HepG2 (cell line): ENCODE measurements around the gene ARHGAP5. TPM values are rescaled to one million over a fixed set of nuclear protein-coding genes. Genes with fewer than 3 reads are reported as not detected.

Source experiments
- NFE2L2 ChIP-seq: fragments of 150-350 bp; IDR thresholded peaks from 2 replicates; pipeline ENCODE4 v1.6.1; 2014; ENCODE audit warnings: low read length
- NR2F1 ChIP-seq, 2 experiments: fragments of 450-650 bp in 1 of 2; formaldehyde crosslinking in 1 of 2; IDR thresholded peaks; 2 replicates each; pipeline versions ENCODE4 v1.5.0 to v1.6.1; 2016 to 2020; ENCODE audit warnings: mild to moderate bottlenecking in 1 of 2, missing compliant biosample characterization in 1 of 2, missing genetic modification reagents in 1 of 2, moderate library complexity in 1 of 2
- ZNF121 ChIP-seq: sonication (generic); formaldehyde crosslinking; IDR thresholded peaks from 2 replicates; pipeline ENCODE4 v1.5.0; 2020; ENCODE audit warnings: mild to moderate bottlenecking, missing genetic modification reagents
- ZNF607 ChIP-seq: sonication (generic); formaldehyde crosslinking; IDR thresholded peaks from 2 replicates; pipeline ENCODE4 v1.5.1; 2020; ENCODE audit warnings: missing genetic modification reagents, mild to moderate bottlenecking, borderline replicate concordance
- ZNF619 ChIP-seq: sonication (generic); formaldehyde crosslinking; IDR thresholded peaks from 2 replicates; pipeline ENCODE4 v1.4.0; 2020; ENCODE audit warnings: mild to moderate bottlenecking, missing genetic modification reagents
- ZNF879 ChIP-seq: sonication (generic); formaldehyde crosslinking; IDR thresholded peaks from 2 replicates; pipeline ENCODE4 v1.8.1; 2023; ENCODE audit warnings: missing genetic modification reagents
- polyA plus RNA-seq, 8 experiments: library from polyadenylated mRNA; depleted of rRNA in 3 of 8; stranded (reverse) in 7 of 8; unstranded in 1 of 8; fragments of >200 nt; fragmentation: Illumina TruSeq in 4 of 8; extraction: Trizol in 4 of 8; gene quantifications; 2 replicates each; pipeline versions ENCODE4 v1.2.1 to v1.2.3, GENCODE V29; 2011 to 2016; ENCODE audit warnings: low read depth in 4 of 8, missing spikeins in 1 of 8, mixed read lengths in 1 of 8; ENCODE audit not compliant: insufficient read depth in 1 of 8
- total RNA-seq, 5 experiments: library from RNA; depleted of rRNA; stranded (reverse); fragments of >200 nt; fragmentation: Illumina TruSeq; extraction: Trizol; gene quantifications; 2 replicates each; pipeline ENCODE4 v1.2.3, GENCODE V29; 2016; ENCODE audit warnings: low read depth in 1 of 5
- TF ChIP-seq, protein P1 (sequence below): sonication (generic); formaldehyde crosslinking; IDR thresholded peaks from 2 replicates; pipeline ENCODE4 v1.8.0; 2022; ENCODE audit warnings: missing genetic modification reagents, mild to moderate bottlenecking, moderate library complexity, borderline replicate concordance
- TF ChIP-seq, protein P2 (sequence below): sonication (generic); formaldehyde crosslinking; conservative IDR thresholded peaks from 2 replicates; pipeline ENCODE4 v1.8.1; 2023; ENCODE audit warnings: missing genetic modification reagents
- TF ChIP-seq, protein P3 (sequence below): sonication (generic); formaldehyde crosslinking; IDR thresholded peaks from one replicate; pipeline ENCODE4 v1.5.1; 2020; ENCODE audit warnings: mild to moderate bottlenecking, missing genetic modification reagents; ENCODE audit errors: not compliant biosample characterization
- TF ChIP-seq, protein P4 (sequence below): sonication (generic); formaldehyde crosslinking; IDR thresholded peaks from 2 replicates; pipeline ENCODE4 v1.5.0; 2020; ENCODE audit warnings: mild to moderate bottlenecking, missing genetic modification reagents

Gene ARHGAP5
- total and polyA plus RNA-seq, 2 of the 13 experiments (the other 11 are each of a cell fraction or from before 2014, with no cell fraction given), result 33.7 to 144 TPM

DNA sequence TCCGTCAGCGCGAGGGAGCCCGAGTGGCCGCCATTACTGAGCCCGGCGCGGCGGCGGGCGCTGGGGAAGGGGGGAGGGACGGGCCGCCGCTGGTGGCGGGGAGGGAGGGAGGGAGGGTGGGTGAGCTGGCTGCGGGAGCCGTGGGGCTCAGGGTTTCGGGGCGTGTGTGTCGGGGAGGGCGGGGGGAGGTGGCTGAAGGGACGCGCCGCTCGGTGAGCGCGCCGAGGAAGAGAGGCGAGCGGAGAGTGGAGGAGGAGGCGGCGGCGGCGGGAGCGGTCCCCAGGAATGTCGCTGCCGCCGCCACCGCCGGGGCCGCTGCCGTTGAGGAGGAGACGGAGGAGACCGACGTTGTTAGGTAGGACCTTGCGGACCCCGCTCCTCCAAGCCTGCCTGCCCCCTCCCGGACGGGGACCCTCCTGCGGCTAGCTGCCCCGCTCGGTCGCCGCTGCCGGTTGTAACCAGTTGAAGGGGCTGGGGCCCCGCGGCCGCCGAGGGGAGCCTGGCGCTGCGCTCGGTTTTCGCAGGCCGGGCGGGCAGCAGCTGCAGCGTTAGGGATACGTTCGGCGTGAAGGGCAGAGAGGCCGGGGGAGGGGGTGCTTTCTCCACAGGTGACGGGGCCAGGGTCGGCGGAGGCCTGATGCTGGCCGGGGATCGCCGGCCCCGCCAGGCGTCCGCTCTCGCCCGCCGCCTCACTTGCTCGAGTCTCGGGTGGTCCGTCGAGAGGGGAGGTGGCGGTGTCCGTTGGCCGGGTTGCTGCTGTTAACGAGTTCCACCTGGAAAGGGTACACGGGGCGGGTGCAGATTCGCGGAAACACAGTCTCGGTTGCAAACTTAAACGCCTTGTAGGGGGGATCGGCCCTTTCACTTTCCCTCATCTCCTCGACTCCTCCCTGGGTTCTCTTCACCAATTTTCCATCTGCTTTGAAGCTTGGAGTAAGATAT is at the start of gene ARHGAP5 (continued):
- TF ChIP-seq, protein P1, sequence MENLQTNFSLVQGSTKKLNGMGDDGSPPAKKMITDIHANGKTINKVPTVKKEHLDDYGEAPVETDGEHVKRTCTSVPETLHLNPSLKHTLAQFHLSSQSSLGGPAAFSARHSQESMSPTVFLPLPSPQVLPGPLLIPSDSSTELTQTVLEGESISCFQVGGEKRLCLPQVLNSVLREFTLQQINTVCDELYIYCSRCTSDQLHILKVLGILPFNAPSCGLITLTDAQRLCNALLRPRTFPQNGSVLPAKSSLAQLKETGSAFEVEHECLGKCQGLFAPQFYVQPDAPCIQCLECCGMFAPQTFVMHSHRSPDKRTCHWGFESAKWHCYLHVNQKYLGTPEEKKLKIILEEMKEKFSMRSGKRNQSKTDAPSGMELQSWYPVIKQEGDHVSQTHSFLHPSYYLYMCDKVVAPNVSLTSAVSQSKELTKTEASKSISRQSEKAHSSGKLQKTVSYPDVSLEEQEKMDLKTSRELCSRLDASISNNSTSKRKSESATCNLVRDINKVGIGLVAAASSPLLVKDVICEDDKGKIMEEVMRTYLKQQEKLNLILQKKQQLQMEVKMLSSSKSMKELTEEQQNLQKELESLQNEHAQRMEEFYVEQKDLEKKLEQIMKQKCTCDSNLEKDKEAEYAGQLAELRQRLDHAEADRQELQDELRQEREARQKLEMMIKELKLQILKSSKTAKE (CRISPR knock-in tag), result no peak
- TF ChIP-seq NFE2L2, result no peak
- TF ChIP-seq, protein P2, sequence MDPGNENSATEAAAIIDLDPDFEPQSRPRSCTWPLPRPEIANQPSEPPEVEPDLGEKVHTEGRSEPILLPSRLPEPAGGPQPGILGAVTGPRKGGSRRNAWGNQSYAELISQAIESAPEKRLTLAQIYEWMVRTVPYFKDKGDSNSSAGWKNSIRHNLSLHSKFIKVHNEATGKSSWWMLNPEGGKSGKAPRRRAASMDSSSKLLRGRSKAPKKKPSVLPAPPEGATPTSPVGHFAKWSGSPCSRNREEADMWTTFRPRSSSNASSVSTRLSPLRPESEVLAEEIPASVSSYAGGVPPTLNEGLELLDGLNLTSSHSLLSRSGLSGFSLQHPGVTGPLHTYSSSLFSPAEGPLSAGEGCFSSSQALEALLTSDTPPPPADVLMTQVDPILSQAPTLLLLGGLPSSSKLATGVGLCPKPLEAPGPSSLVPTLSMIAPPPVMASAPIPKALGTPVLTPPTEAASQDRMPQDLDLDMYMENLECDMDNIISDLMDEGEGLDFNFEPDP, result 0 out of 2 replicates have a peak, but pooled peaks have one; percentile 53
- TF ChIP-seq, protein P3, sequence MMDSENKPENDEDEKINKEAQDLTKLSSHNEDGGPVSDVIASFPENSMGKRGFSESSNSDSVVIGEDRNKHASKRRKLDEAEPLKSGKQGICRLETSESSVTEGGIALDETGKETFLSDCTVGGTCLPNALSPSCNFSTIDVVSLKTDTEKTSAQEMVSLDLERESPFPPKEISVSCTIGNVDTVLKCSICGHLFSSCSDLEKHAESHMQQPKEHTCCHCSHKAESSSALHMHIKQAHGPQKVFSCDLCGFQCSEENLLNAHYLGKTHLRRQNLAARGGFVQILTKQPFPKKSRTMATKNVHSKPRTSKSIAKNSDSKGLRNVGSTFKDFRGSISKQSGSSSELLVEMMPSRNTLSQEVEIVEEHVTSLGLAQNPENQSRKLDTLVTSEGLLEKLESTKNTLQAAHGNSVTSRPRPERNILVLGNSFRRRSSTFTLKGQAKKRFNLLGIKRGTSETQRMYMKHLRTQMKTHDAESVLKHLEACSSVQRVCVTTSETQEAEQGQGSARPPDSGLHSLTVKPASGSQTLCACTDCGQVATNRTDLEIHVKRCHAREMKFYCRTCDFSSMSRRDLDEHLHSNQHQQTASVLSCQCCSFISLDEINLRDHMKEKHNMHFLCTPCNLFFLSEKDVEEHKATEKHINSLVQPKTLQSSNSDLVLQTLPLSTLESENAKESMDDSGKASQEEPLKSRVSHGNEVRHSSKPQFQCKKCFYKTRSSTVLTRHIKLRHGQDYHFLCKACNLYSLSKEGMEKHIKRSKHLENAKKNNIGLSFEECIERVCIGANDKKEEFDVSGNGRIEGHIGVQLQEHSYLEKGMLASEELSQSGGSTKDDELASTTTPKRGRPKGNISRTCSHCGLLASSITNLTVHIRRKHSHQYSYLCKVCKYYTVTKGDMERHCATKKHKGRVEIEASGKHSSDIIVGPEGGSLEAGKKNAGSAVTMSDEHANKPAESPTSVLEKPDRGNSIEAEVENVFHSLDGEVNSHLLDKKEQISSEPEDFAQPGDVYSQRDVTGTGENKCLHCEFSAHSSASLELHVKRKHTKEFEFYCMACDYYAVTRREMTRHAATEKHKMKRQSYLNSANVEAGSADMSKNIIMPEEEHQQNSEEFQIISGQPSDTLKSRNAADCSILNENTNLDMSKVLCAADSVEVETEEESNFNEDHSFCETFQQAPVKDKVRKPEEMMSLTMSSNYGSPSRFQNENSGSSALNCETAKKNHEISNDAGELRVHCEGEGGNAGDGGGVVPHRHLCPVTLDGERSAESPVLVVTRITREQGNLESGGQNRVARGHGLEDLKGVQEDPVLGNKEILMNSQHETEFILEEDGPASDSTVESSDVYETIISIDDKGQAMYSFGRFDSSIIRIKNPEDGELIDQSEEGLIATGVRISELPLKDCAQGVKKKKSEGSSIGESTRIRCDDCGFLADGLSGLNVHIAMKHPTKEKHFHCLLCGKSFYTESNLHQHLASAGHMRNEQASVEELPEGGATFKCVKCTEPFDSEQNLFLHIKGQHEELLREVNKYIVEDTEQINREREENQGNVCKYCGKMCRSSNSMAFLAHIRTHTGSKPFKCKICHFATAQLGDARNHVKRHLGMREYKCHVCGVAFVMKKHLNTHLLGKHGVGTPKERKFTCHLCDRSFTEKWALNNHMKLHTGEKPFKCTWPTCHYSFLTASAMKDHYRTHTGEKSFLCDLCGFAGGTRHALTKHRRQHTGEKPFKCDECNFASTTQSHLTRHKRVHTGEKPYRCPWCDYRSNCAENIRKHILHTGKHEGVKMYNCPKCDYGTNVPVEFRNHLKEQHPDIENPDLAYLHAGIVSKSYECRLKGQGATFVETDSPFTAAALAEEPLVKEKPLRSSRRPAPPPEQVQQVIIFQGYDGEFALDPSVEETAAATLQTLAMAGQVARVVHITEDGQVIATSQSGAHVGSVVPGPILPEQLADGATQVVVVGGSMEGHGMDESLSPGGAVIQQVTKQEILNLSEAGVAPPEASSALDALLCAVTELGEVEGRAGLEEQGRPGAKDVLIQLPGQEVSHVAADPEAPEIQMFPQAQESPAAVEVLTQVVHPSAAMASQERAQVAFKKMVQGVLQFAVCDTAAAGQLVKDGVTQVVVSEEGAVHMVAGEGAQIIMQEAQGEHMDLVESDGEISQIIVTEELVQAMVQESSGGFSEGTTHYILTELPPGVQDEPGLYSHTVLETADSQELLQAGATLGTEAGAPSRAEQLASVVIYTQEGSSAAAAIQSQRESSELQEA, result peak; percentile 99
- TF ChIP-seq NR2F1 (CRISPR knock-in tag; IDR thresholded peaks at IDR 0.05), result no peak; a peak in 1 of 4 replicates
- peak; percentile 57; the same call in 1 of the 2 replicates for TF ChIP-seq ZNF607
- peak; percentile 98 for TF ChIP-seq ZNF879 (CRISPR knock-in tag)
- TF ChIP-seq ZNF121 (CRISPR knock-in tag), result no peak
- peak; percentile 69; the same call in 1 of the 2 replicates for TF ChIP-seq ZNF619
- TF ChIP-seq, protein P4, sequence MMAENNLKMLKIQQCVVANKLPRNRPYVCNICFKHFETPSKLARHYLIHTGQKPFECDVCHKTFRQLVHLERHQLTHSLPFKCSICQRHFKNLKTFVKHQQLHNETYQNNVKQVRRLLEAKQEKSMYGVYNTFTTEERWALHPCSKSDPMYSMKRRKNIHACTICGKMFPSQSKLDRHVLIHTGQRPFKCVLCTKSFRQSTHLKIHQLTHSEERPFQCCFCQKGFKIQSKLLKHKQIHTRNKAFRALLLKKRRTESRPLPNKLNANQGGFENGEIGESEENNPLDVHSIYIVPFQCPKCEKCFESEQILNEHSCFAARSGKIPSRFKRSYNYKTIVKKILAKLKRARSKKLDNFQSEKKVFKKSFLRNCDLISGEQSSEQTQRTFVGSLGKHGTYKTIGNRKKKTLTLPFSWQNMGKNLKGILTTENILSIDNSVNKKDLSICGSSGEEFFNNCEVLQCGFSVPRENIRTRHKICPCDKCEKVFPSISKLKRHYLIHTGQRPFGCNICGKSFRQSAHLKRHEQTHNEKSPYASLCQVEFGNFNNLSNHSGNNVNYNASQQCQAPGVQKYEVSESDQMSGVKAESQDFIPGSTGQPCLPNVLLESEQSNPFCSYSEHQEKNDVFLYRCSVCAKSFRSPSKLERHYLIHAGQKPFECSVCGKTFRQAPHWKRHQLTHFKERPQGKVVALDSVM (CRISPR knock-in tag), result 0 out of 2 replicates have a peak, but pooled peaks have one; percentile 10
